HCT116 (cell line): ENCODE results near the gene RAP1A. TPM values are rescaled to one million over a fixed set of nuclear protein-coding genes. Genes with fewer than 3 reads are reported as not detected.

Source experiments
- ATAC-seq: fragments of 200-7000 bp; cut with Tn5 transposase; 2 replicates; pipeline ENCODE4 v1.9.1; 2020; ENCODE audit warnings: mild to moderate bottlenecking, moderate library complexity
- BruUV-seq: library from RNA; stranded (reverse); fragments of 400-500 nt; replicated peaks from 2 replicates; lab custom pipeline; 2021; lab: Mats Ljungman, UMichigan
- CTCF ChIA-PET: fragments of 300-600 bp; sonication (Branson Sonifier 250); formaldehyde crosslinking; loops from one replicate; lab custom pipeline; 2021; ENCODE audit warnings: antibody characterized with exemption; lab: Charles Lee
- POLR2A ChIA-PET: fragments of 300-600, 350-600 bp; sonication (Branson Sonifier 250); formaldehyde crosslinking; loops from one replicate; lab custom pipeline; 2021; ENCODE audit warnings: antibody characterized with exemption; lab: Charles Lee
- RAD21 ChIA-PET, 2 experiments: fragments of 300-600 bp; sonication (Branson Sonifier 250); formaldehyde crosslinking; loops; one replicate each; lab custom pipeline; 2023; ENCODE audit warnings: low total read pairs in 2 of 2; ENCODE audit not compliant: uncharacterized antibody in 2 of 2, unreplicated experiment in 2 of 2, low non-redundant PET in 1 of 2; lab: Charles Lee
- DNase-seq: peaks from one replicate; pipeline ENCODE4 v3.0.0-alpha.2; 2010; ENCODE audit warnings: low read depth, low spot score
- H2AFZ ChIP-seq: fragments of 200-600 bp; shearing (Covaris generic), sonication (generic); 2 replicates; pipeline ENCODE4 v1.6.1; 2017; ENCODE audit warnings: low read depth, mixed run types, mixed read lengths, antibody characterized with exemption, low read length; ENCODE audit not compliant: poor library complexity, severe bottlenecking
- H3K27ac ChIP-seq: 2 replicates; pipeline ENCODE4 v1.5.1; 2012; ENCODE audit warnings: low read depth, low read length
- H3K27me3 ChIP-seq: fragments of 200-600 bp; sonication (generic); 2 replicates; pipeline ENCODE4 v1.6.1; 2016; ENCODE audit warnings: mixed run types, low read length, mixed read lengths; ENCODE audit not compliant: insufficient read depth
- H3K36me3 ChIP-seq, 2 experiments: fragments of 200-500 bp in 1 of 2; fragments of 200-600 bp in 1 of 2; sonication (Bioruptor generic) in 1 of 2; sonication (generic) in 1 of 2; 2 replicates each; pipeline versions ENCODE4 v1.5.1 to v1.6.1; 2014 to 2016; ENCODE audit warnings: low read length in 2 of 2, inconsistent platforms in 1 of 2, mixed read lengths in 1 of 2, mixed run types in 1 of 2; ENCODE audit not compliant: insufficient read depth in 2 of 2, control insufficient read depth in 1 of 2
- H3K4me1 ChIP-seq, 2 experiments: fragments of 200-600 bp in 1 of 2; sonication (generic) in 1 of 2; 2 replicates each; pipeline versions ENCODE4 v1.5.1 to v1.6.1; 2012 to 2017; ENCODE audit warnings: low read length in 2 of 2, inconsistent platforms in 1 of 2, mild to moderate bottlenecking in 1 of 2, mixed read lengths in 1 of 2, mixed run types in 1 of 2, moderate library complexity in 1 of 2; ENCODE audit not compliant: insufficient read depth in 2 of 2, control insufficient read depth in 1 of 2
- H3K4me2 ChIP-seq: fragments of 200-600 bp; sonication (generic); 2 replicates; pipeline ENCODE4 v1.6.1; 2017; ENCODE audit warnings: mixed run types, low read length, mixed read lengths
- H3K4me3 ChIP-seq, 2 experiments: fragments of 200-600 bp in 1 of 2; sonication (generic) in 1 of 2; replicated peaks in 1 of 2; 2 replicates each; pipeline ENCODE4 v1.5.1; 2011 to 2016; ENCODE audit warnings: low read length in 2 of 2, control low read depth in 1 of 2, low read depth in 1 of 2, mild to moderate bottlenecking in 1 of 2, mixed read lengths in 1 of 2, mixed run types in 1 of 2
- H3K79me2 ChIP-seq: fragments of 200-600 bp; sonication (generic); 2 replicates; pipeline ENCODE4 v1.6.1; 2017; ENCODE audit warnings: mild to moderate bottlenecking, mixed run types, low read length, moderate library complexity, mixed read lengths; ENCODE audit not compliant: insufficient read depth
- H3K9ac ChIP-seq: fragments of 200-600 bp; sonication (generic); 2 replicates; pipeline ENCODE4 v1.6.1; 2016; ENCODE audit warnings: low read length, mixed read lengths
- H3K9me2 ChIP-seq: fragments of 200-600 bp; sonication (generic), shearing (Covaris generic); 2 replicates; pipeline ENCODE4 v1.6.1; 2017; ENCODE audit warnings: mixed run types, mild to moderate bottlenecking, moderate library complexity; ENCODE audit not compliant: insufficient read depth
- H3K9me3 ChIP-seq, 2 experiments: fragments of 200-500 bp in 1 of 2; fragments of 200-600 bp in 1 of 2; sonication (Bioruptor generic) in 1 of 2; sonication (generic) in 1 of 2; 2 replicates each; pipeline ENCODE4 v1.6.1; 2014 to 2017; ENCODE audit warnings: low read length in 2 of 2, mixed read lengths in 2 of 2, inconsistent platforms in 1 of 2, low read depth in 1 of 2, mild to moderate bottlenecking in 1 of 2, mixed run types in 1 of 2, moderate library complexity in 1 of 2; ENCODE audit not compliant: control insufficient read depth in 1 of 2, insufficient read depth in 1 of 2
- H4K20me1 ChIP-seq: fragments of 200-600 bp; sonication (generic), shearing (Covaris generic); 2 replicates; pipeline ENCODE4 v1.6.1; 2017; ENCODE audit warnings: mixed run types, mild to moderate bottlenecking, moderate library complexity; ENCODE audit not compliant: insufficient read depth
- ATF3 ChIP-seq: IDR thresholded peaks from 2 replicates; pipeline ENCODE4 v1.6.1; 2012
- CBX3 ChIP-seq: IDR thresholded peaks from 2 replicates; pipeline ENCODE4 v1.6.1; 2012; ENCODE audit warnings: low read depth
- CTCF ChIP-seq, 3 experiments: fragments of 200-600 bp in 1 of 3; sonication (generic) in 1 of 3; IDR thresholded peaks in 2 of 3; conservative IDR thresholded peaks in 1 of 3; 2 replicates each; pipeline ENCODE4 v1.5.1; 2012 to 2017; ENCODE audit warnings: low read depth in 2 of 3, low read length in 2 of 3, antibody characterized with exemption in 1 of 3, borderline replicate concordance in 1 of 3, control low read depth in 1 of 3, mild to moderate bottlenecking in 1 of 3, mixed read lengths in 1 of 3, mixed run types in 1 of 3, moderate library complexity in 1 of 3; ENCODE audit not compliant: insufficient read depth in 1 of 3
- EGR1 ChIP-seq: IDR thresholded peaks from 2 replicates; pipeline ENCODE4 v1.6.1; 2012; ENCODE audit warnings: low read depth
- EZH2 ChIP-seq: fragments of 200-600 bp; sonication (generic); IDR thresholded peaks from 2 replicates; pipeline ENCODE4 v1.6.1; 2017; ENCODE audit warnings: antibody characterized with exemption, mixed run types
- FOSL1 ChIP-seq: IDR thresholded peaks from 2 replicates; pipeline ENCODE4 v1.6.1; 2012; ENCODE audit warnings: low read depth
- POLR2AphosphoS5 ChIP-seq: IDR thresholded peaks from 2 replicates; pipeline ENCODE4 v1.6.1; 2011; ENCODE audit warnings: mild to moderate bottlenecking, low read depth, low read length, moderate library complexity
- REST ChIP-seq: IDR thresholded peaks from 2 replicates; pipeline ENCODE4 v1.6.1; 2012; ENCODE audit warnings: low read depth
- SRF ChIP-seq: IDR thresholded peaks from 2 replicates; pipeline ENCODE4 v1.6.1; 2012; ENCODE audit warnings: low read depth
- TCF7L2 ChIP-seq: IDR thresholded peaks from 2 replicates; pipeline ENCODE4 v1.7.0; 2011; ENCODE audit warnings: borderline replicate concordance, inconsistent platforms; ENCODE audit not compliant: insufficient read depth, insufficient read length; ENCODE audit errors: extremely low read depth
- YY1 ChIP-seq: IDR thresholded peaks from 2 replicates; pipeline ENCODE4 v1.6.1; 2011; ENCODE audit warnings: low read length, low read depth, moderate library complexity, mild to moderate bottlenecking; ENCODE audit not compliant: insufficient replicate concordance; ENCODE audit errors: extremely low read depth
- ZFX ChIP-seq: fragments of 450-650 bp; IDR thresholded peaks from 2 replicates; pipeline ENCODE4 v1.6.1; 2017
- ZNF274 ChIP-seq: fragments of 200-500 bp; sonication (Bioruptor generic); IDR thresholded peaks from 2 replicates; pipeline ENCODE4 v1.6.1; 2014; ENCODE audit warnings: mild to moderate bottlenecking, low read depth, low read length, inconsistent platforms
- intact Hi-C: fragments of 100-400 bp; cut with micrococcal nuclease; formaldehyde crosslinking; loops from 2 replicates; pipeline ENCODE4 v1.10.0; 2022
- total RNA-seq: library from RNA; stranded (reverse); gene quantifications from one replicate; pipeline ENCODE4 v1.2.1, GENCODE V29; 2021; ENCODE audit not compliant: unreplicated experiment

Gene RAP1A
- total RNA-seq, 1 experiment from 2014 or later = 46.2 TPM

GRCh38 chr1:111599781-111600693 is 19.6 kb upstream of the RAP1A start:
- no peaks in the 10 kb centered on the region for H3K4me1 ChIP-seq
- no peaks in the 10 kb centered on the region for H3K27me3 ChIP-seq
- TF ChIP-seq EZH2 = no peak
- TF ChIP-seq ZNF274 = no peak
- no peak for TF ChIP-seq REST
- TF ChIP-seq CTCF (IDR thresholded peaks at IDR 0.05 in 2 of 3, conservative IDR thresholded peaks at IDR 0.05 in 1 of 3; ENCODE audit: borderline replicate concordance in 1 of 3, insufficient read depth in 1 of 3, low read depth in 2 of 3, low read length in 2 of 3) = no peak
- TF ChIP-seq EGR1 = no peak
- no peak for TF ChIP-seq YY1
- TF ChIP-seq ZFX = no peak
- TF ChIP-seq SRF = no peak
- no peak for TF ChIP-seq ATF3
- TF ChIP-seq TCF7L2 = no peak
- TF ChIP-seq POLR2AphosphoS5 = no peak
- TF ChIP-seq CBX3 = no peak
- TF ChIP-seq FOSL1 = no peak
- CTCF ChIA-PET = no interaction called here
- no peaks in the 10 kb centered on the region for H3K9me2 ChIP-seq
- H2AFZ ChIP-seq = no peak overlapping the region
- POLR2A ChIA-PET = no interaction called here
- H3K36me3 ChIP-seq = no peaks in the 10 kb centered on the region
- H4K20me1 ChIP-seq = no peaks in the 10 kb centered on the region
- no peaks in the 10 kb centered on the region for H3K9me3 ChIP-seq
- H3K9ac ChIP-seq = no peak overlapping the region
- ATAC-seq = no peak
- BruUV-seq = no TSS peak
- RAD21 ChIA-PET = no interaction called here
- H3K79me2 ChIP-seq = no peaks in the 10 kb centered on the region
- intact Hi-C loops = no loop called here
- H3K4me2 ChIP-seq = no peak overlapping the region
- H3K4me3 ChIP-seq = no peak overlapping the region
- DNase-seq = no peak
- no peak overlapping the region for H3K27ac ChIP-seq
